Activated T-cell treated with anti-CD3 and anti-CD28 coated beads, Interleukin-2, amount 50 U/mL, for 24 hours (primary cell): Measurements from ENCODE around the gene CIPC.

Source experiments
- DNase-seq: peaks from one replicate; pipeline ENCODE4 v3.0.0-alpha.2; 2020
- H3K27ac Mint-ChIP-seq: 2 replicates; pipeline ENCODE4 v1.8.0; 2020; ENCODE audit warnings: mild to moderate bottlenecking, mixed read lengths
- H3K27me3 Mint-ChIP-seq: 2 replicates; pipeline ENCODE4 v1.8.0; 2020; ENCODE audit warnings: mixed read lengths
- H3K36me3 Mint-ChIP-seq: 2 replicates; pipeline ENCODE4 v1.8.0; 2020; ENCODE audit warnings: low read depth, mixed read lengths
- H3K4me1 Mint-ChIP-seq: 2 replicates; pipeline ENCODE4 v1.8.0; 2020; ENCODE audit warnings: low read depth, mixed read lengths
- H3K4me3 Mint-ChIP-seq: 2 replicates; pipeline ENCODE4 v1.8.0; 2020; ENCODE audit warnings: mild to moderate bottlenecking, moderate library complexity, mixed read lengths
- H3K9me3 Mint-ChIP-seq: 2 replicates; pipeline ENCODE4 v1.8.0; 2020; ENCODE audit warnings: mixed read lengths

Gene CIPC

DNA sequence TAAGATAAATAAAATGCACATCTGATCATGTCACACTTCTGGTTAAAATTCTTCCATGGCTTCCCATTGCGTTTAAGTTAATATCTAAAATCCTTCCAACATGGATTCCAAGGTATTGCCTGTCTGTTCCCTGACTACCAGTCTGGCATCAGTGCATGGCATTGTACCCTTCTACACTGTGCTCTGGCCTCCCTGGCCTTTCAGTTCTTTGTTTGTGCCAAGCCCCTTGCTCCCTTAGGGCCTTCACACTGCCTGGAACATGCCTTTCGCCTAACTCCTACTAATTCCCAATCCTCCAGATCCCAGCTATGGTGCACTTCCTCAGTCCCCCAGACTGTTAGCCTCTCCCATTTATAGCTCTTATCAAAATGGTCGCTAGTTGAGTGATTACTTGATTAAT lies 6.3 kb downstream of the CIPC start:
- no peaks in the 10 kb centered on the region for H3K27me3 Mint-ChIP-seq
- no peak overlapping the region for H3K4me3 Mint-ChIP-seq
- H3K4me1 Mint-ChIP-seq: peaks cover 19% of the 10 kb centered on the region
- no peaks in the 10 kb centered on the region for H3K9me3 Mint-ChIP-seq
- DNase-seq: no peak
- peaks cover 49% of the 10 kb centered on the region for H3K36me3 Mint-ChIP-seq
- H3K27ac Mint-ChIP-seq: no peak overlapping the region

DNA sequence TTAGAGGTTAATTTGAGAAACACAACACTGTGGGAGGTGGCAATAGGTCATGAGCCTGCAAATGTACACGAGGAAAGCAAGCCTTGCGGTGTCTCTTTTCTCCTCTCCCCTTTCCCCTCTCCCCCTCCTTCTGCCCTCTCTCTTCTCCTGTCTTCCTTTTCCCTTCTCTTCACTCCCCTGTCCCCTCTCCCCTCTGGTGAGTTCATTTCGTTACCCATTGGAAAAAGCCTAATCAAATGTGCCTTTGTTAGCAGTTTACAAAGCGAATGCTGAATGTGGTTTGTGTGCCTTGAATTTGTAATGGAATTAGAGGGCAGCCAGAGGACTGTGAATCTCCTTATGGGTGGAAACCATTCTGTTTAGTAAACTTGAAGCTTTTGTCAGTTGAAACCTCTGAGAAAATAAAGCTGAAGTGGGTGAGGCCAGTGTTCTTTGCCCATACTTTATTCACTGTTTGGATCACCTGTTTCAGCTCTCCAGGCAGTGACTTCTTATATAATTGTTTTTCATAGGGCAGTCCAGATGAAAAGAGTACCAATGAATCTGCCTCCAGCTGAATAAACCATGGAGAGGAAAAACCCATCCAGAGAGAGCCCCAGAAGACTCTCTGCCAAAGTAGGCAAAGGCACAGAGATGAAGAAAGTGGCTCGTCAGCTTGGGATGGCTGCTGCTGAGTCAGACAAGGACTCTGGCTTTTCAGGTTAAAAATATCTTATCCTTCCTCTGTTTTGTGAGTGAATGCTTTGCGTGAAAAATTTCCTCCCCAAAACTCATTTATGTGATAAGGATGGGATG lies 7.3 kb downstream of the CIPC start:
- peaks cover 12% of the 10 kb centered on the region for H3K4me1 Mint-ChIP-seq
- H3K36me3 Mint-ChIP-seq: peaks cover 56% of the 10 kb centered on the region
- no peak for DNase-seq
- no peaks in the 10 kb centered on the region for H3K27me3 Mint-ChIP-seq
- H3K9me3 Mint-ChIP-seq: no peaks in the 10 kb centered on the region
- no peak overlapping the region for H3K27ac Mint-ChIP-seq
- no peak overlapping the region for H3K4me3 Mint-ChIP-seq

DNA sequence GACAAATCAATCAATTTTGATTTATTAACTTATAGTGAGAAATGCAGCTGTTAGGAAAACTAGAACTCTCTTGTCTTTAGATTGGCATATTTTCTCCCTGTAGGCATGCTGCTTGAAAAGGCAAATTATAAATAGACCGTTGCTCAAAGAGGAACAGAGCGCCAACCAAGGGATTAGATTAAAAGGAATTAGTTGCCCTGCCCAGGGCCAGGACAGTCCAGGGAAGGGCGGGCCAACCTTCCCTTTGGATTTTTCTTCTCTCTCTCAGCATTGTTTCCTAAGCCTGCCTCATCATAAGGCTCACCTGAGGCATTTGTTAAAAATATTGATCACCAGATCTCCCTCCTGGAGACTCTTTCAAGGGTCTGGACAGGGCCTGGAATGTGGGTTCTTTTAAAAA lies 8.6 kb downstream of the CIPC start:
- H3K36me3 Mint-ChIP-seq: peaks cover 65% of the 10 kb centered on the region
- no peak overlapping the region for H3K27ac Mint-ChIP-seq
- no peak for DNase-seq
- H3K27me3 Mint-ChIP-seq: no peaks in the 10 kb centered on the region
- peaks cover 1% of the 10 kb centered on the region for H3K4me1 Mint-ChIP-seq
- H3K4me3 Mint-ChIP-seq: no peak overlapping the region
- no peaks in the 10 kb centered on the region for H3K9me3 Mint-ChIP-seq

DNA sequence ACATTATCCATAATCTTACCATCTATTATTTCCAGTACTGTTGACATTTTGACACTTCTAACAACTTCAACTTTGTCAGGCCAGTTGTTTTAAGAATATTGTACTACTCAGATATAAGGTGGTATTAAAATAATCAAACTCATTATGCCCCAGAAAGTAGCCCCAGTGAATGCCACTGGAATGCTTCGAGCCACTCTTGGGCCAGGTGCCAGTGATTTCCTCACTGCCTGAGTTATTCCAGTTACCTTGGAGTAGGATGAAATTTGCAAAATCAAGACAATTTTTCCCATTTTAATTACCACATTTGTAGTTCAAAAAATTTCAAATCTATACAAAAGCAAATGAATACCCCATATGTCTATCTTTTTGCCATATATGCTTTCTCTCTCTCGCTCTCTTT lies 9.2 kb downstream of the CIPC start:
- Mint-ChIP-seq H3K36me3 (peaks cover 66% of the 10 kb centered on the region), H3K9me3 (no peaks in the 10 kb centered on the region), H3K27me3 (no peaks in the 10 kb centered on the region), H3K4me1 (peaks cover 1% of the 10 kb centered on the region), H3K4me3 (no peak overlapping the region), H3K27ac (no peak overlapping the region)
- no peak for DNase-seq

DNA sequence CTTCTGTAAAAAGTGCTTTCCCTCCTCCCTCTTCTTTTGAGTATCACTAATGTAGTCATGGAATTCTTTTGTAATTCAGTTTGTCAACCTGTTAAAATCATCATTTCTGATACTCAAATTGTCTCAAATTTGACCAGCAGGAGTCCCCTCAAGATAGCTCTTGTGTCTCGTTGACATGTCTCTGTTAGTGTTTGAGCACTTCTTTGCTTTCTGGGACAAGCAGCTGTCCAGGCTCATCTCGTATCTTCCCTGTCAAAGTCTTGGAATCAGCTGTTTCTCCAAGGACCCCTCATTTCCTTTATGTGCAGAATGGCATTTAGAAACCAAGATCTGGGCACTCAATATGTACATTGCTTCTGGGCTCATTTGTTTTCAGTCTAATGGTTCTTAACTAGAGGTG lies 10.7 kb downstream of the CIPC start:
- peaks cover 1% of the 10 kb centered on the region for H3K4me1 Mint-ChIP-seq
- H3K9me3 Mint-ChIP-seq: no peaks in the 10 kb centered on the region
- H3K27me3 Mint-ChIP-seq: no peaks in the 10 kb centered on the region
- peaks cover 71% of the 10 kb centered on the region for H3K36me3 Mint-ChIP-seq
- no peak overlapping the region for H3K4me3 Mint-ChIP-seq
- H3K27ac Mint-ChIP-seq: no peak overlapping the region
- DNase-seq: no peak

DNA sequence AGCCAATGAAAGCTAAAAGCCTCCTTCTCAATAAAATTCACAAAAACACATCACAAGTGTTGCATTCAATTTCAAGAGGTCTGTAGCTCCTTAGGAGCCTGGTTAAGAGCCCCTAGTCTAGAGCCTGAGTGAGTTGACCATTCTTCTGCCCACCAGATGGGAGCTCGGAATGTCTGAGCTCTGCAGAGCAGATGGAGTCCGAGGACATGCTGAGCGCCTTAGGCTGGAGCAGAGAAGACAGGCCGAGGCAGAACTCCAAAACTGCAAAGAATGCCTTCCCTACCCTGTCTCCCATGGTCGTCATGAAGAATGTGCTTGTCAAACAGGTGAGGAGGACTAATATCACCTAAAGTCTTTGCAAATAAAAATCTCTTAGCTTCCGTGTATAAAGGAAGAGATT lies 11.6 kb downstream of the CIPC start:
- Mint-ChIP-seq H3K36me3 (peaks cover 77% of the 10 kb centered on the region), H3K27me3 (no peaks in the 10 kb centered on the region), H3K9me3 (no peaks in the 10 kb centered on the region), H3K4me1 (no peaks in the 10 kb centered on the region), H3K27ac (no peak overlapping the region), H3K4me3 (no peak overlapping the region)
- no peak for DNase-seq

DNA sequence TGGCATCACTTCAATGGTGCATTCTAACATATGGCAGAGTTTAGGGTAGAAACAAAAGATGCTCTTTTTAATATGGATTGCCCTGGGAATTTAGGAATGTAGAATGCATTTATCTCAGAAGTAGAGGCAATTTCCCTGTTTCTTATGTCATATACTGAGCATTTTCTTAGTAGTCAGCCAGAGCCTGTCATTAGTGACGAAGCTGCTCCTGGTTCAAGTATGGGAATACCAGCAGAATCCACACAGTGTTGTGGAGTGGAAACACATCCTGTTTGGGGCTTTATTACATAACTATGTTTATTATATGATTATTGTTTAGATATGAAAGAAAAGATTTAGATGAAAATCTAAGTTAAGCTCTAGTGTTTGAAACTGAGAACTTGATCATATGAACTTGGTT lies 12.2 kb downstream of the CIPC start:
- H3K4me1 Mint-ChIP-seq: no peaks in the 10 kb centered on the region
- H3K9me3 Mint-ChIP-seq: no peaks in the 10 kb centered on the region
- no peak overlapping the region for H3K27ac Mint-ChIP-seq
- no peak for DNase-seq
- no peak overlapping the region for H3K4me3 Mint-ChIP-seq
- H3K36me3 Mint-ChIP-seq: peaks cover 82% of the 10 kb centered on the region
- no peaks in the 10 kb centered on the region for H3K27me3 Mint-ChIP-seq

DNA sequence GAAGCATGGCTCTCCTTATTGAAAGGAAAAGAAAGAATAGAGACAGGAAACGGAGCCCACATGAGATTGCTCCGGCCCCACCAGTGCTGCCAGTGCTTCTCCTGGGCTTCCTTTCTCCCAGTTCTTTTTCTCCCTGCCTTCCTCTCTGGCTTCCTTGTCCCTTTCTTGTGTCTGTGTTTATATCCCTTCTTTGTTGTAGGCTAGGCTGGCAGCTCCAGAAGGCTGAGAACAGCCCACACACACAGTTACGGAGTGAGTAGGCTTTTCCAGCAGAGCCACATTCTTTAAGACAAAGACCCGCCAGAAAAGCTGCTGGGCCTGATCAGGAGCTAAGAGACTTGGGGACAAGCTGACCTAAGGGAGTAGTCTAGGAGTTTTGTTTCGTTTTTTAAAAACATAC lies 13.0 kb downstream of the CIPC start:
- no peak overlapping the region for H3K4me3 Mint-ChIP-seq

DNA sequence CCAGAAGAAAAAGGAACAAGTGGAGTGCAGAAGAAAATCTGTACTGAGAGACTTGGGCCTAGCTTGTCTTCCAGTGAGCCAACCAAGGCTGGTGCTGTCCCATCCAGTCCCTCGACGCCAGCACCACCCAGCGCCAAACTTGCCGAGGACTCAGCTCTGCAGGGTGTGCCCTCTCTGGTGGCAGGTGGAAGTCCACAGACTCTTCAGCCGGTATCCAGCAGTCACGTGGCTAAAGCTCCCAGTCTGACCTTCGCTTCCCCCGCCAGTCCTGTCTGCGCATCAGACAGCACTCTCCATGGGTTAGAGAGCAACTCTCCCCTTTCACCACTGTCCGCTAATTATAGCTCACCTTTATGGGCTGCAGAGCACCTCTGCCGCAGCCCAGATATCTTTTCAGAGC lies 15.6 kb downstream of the CIPC start:
- no peaks in the 10 kb centered on the region for H3K4me1 Mint-ChIP-seq
- no peaks in the 10 kb centered on the region for H3K9me3 Mint-ChIP-seq
- H3K36me3 Mint-ChIP-seq: peaks cover 70% of the 10 kb centered on the region
- no peak overlapping the region for H3K4me3 Mint-ChIP-seq
- DNase-seq: no peak
- H3K27me3 Mint-ChIP-seq: no peaks in the 10 kb centered on the region
- H3K27ac Mint-ChIP-seq: no peak overlapping the region

More for the DNA sequence above, 13.0 kb downstream of the CIPC start:
- no peak for DNase-seq
- Mint-ChIP-seq H3K27me3 (no peaks in the 10 kb centered on the region), H3K27ac (no peak overlapping the region), H3K9me3 (no peaks in the 10 kb centered on the region), H3K4me1 (no peaks in the 10 kb centered on the region), H3K36me3 (peaks cover 82% of the 10 kb centered on the region)

DNA sequence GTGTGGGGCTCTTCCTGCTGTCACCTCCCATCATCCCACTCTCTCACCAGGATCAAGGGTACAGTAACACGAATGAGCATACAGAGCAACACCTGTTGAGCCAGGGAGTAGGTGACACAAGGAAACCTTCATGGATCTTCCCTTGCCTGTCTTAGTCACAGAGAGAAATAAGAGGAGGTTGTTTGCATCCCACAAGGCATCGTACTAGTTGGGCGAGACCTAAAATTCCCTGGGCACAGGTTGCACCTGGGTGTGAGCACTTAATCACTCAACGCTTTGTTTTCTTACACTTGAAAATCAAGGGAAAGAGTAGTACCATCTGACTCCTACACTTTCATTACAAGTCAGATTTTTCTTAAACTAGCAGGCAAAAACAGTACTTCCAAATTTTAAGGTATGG lies 16.6 kb downstream of the CIPC start:
- Mint-ChIP-seq H3K36me3 (peaks cover 64% of the 10 kb centered on the region), H3K4me3 (no peak overlapping the region), H3K27me3 (no peaks in the 10 kb centered on the region), H3K4me1 (peaks cover under 1% of the 10 kb centered on the region), H3K9me3 (no peaks in the 10 kb centered on the region), H3K27ac (no peak overlapping the region)
- DNase-seq: no peak

DNA sequence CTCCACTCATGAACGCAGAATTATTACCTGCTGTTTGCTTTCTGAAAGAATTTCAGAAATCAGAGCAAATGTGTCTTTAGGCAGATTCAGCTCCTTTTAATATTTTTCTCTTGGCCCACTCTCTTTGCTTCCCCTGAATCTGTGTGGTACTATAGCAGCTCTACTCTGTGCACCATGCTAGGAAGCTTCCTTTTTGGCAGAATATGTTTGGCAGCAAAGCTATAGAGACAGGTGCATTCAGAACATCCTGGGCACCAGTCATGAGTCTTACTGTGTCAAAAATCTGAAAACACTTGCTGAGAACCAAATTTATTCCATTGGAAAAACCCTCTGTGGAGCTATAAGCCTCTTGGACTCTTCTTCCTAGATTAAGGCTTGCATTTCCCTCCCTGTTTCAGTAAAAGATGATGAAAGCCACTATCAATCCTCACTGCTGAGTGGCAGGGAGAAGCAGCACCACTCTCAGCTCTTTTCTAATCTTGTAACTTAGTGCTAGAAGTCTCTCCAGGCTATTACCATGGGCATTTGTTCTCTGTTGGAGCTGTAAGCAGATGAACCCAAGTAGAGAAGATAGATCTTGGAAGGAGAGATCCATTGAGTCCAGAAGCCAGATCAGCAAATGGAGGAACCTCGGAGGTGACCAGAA lies 18.2 kb downstream of the CIPC start:
- H3K4me1 Mint-ChIP-seq: peaks cover 16% of the 10 kb centered on the region
- H3K27me3 Mint-ChIP-seq: no peaks in the 10 kb centered on the region
- H3K27ac Mint-ChIP-seq: no peak overlapping the region
- peaks cover 64% of the 10 kb centered on the region for H3K36me3 Mint-ChIP-seq
- no peak for DNase-seq
- no peak overlapping the region for H3K4me3 Mint-ChIP-seq
- H3K9me3 Mint-ChIP-seq: no peaks in the 10 kb centered on the region

DNA sequence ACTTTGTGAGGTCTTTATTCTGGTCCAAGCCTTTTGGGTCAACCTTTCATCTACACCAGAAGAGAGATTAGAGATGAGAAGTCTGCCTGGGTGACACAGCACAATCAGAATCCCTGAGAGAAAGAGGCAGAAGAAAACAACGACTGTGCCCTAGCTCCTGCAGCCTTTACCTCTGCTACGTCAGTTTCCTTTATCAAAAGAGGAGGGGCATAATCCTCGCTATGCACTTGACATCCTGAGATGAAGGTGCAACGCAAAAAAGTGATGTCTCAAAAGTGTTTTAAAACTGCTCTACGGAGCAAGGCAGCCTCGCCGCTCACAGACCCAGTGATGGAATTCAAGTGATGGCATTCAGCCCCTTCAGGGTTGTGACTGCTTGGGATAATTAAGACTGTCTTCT lies 21.8 kb downstream of the CIPC start:
- peak overlapping the region; percentile 50 for H3K27ac Mint-ChIP-seq
- H3K27me3 Mint-ChIP-seq: no peaks in the 10 kb centered on the region
- H3K36me3 Mint-ChIP-seq: peaks cover 44% of the 10 kb centered on the region
- no peak overlapping the region for H3K4me3 Mint-ChIP-seq
- peaks cover 44% of the 10 kb centered on the region for H3K4me1 Mint-ChIP-seq
- DNase-seq: no peak
- no peaks in the 10 kb centered on the region for H3K9me3 Mint-ChIP-seq

DNA sequence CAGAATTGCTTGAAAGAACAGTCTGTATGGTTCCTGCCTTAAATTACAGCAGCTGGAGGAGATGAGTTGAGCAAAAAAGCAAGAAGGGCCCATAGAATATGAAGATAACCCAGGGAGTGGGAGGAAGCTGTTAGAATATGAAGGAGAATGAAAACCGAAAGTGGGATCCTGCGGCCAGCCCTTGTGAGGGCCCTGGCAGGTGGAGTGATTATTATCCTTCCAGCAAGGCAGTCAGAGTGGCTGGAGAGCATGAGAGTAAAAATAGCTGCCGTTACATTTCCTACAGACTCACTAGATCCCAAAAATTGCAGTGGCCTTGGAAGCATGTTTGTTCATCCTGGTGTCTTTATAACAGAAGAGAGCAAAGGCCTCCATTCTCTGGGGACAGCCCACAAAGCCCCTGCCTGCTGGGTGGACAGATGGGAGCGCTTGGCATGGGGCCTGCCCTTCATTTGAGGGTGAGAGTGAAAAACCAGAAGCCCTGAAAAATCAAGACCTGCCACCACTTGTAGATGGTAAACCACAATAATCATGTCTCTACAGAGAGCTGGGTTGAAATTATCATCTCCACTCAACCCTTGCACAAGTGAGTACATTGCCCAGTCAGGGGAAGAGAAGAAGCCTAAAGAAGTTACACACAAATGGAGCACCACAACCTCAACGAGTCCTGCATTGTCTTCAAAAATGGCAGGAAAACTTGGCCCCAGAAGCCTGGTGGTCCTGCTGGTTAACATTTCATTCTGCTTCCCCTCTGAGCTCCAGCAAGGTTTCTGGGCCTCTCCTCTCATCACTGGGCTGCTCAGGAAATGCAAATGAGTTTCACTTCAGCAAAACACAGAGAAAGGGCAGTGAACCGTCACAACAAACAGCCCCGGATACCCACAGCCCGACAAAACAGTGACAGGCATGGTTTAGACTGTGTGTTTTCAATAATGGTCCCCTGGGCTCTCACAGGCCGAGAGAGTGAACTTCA lies 23.0 kb downstream of the CIPC start:
- H3K9me3 Mint-ChIP-seq: no peaks in the 10 kb centered on the region
- H3K27ac Mint-ChIP-seq: peak overlapping the region; percentile 66
- peak; percentile 42 for DNase-seq
- peaks cover 48% of the 10 kb centered on the region for H3K4me1 Mint-ChIP-seq
- peak overlapping the region; percentile 8 for H3K4me3 Mint-ChIP-seq
- H3K27me3 Mint-ChIP-seq: peaks cover 8% of the 10 kb centered on the region
- H3K36me3 Mint-ChIP-seq: peaks cover 32% of the 10 kb centered on the region

DNA sequence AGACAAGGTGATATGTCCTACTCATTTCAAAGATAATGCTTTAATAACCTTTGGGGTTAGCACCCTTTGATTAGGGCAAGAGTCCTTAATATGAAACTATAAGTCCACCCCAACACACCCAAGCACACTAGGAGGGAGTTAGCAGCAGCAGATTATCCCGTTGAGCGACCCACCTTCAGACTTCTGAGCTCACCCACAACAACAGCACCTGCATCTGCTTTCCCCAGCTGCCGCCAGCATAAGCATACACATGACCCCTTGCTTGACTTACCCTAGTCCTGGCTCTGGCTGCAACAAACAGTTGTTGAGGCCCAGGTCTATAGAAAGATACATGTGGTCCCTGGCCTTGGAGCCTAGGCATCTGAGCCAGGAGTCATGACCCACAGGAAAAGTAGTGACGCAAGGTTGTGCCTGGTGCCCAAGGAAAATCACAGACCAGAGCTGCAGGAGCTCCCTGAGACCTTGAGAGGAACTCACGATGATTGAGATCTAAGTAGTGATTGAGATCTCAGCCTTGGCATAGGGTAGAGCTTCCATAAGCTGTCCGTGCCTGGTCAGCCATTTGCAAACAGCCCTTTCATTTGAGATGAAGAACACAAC lies 24.6 kb downstream of the CIPC start:
- peak overlapping the region; percentile 13 for H3K27ac Mint-ChIP-seq
- no peak overlapping the region for H3K4me3 Mint-ChIP-seq
- no peak for DNase-seq
- H3K9me3 Mint-ChIP-seq: no peaks in the 10 kb centered on the region
- peaks cover 18% of the 10 kb centered on the region for H3K27me3 Mint-ChIP-seq
- peaks cover 48% of the 10 kb centered on the region for H3K4me1 Mint-ChIP-seq
- peaks cover 21% of the 10 kb centered on the region for H3K36me3 Mint-ChIP-seq
